Right lobe of liver (tissue), 6 donors: ENCODE measurements around the gene LRIT3. TPM values are rescaled to one million over a fixed set of nuclear protein-coding genes. Genes with fewer than 3 reads are reported as not detected.
A peak's percentile ranks its signal among the peaks of the same experiment; 100 is the strongest.
"Not testable (repeated sequence)": the region's sequence is repeated elsewhere in the genome, so short reads cannot be mapped to it uniquely, and the experiment has no call there.

Source experiments
- ATAC-seq, 4 donors: fragments of 200-7000 bp; cut with Tn5 transposase; one replicate each; pipeline ENCODE4 v1.9.1; 2020; ENCODE audit warnings: mild to moderate bottlenecking in 4 of 4, moderate library complexity in 4 of 4
- DNase-seq, 3 donors: peaks; one replicate each; pipeline ENCODE4 v3.0.0-alpha.2; 2020
- H3K27ac ChIP-seq, 3 donors: fragments of 200-600 bp; one replicate each; pipeline ENCODE4 v1.8.0; 2022
- H3K27me3 ChIP-seq, 2 donors: fragments of 200-600 bp; one replicate each; pipeline ENCODE4 v1.8.0; 2022
- H3K36me3 ChIP-seq, 4 donors: fragments of 200-600 bp; sonication (generic) in 1 of 4; one replicate each; pipeline versions ENCODE4 v1.5.1 to v1.8.0; 2017 to 2022; ENCODE audit warnings: control low read depth in 1 of 4
- H3K4me1 ChIP-seq, 4 donors: fragments of 200-600 bp; sonication (generic) in 1 of 4; one replicate each; pipeline versions ENCODE4 v1.5.1 to v1.8.0; 2017 to 2022; ENCODE audit warnings: control low read depth in 1 of 4
- H3K4me3 ChIP-seq, 3 donors: fragments of 200-600 bp; one replicate each; pipeline ENCODE4 v1.8.0; 2022
- H3K9me3 ChIP-seq, 4 donors: fragments of 200-600 bp; sonication (generic) in 1 of 4; one replicate each; pipeline versions ENCODE4 v1.5.1 to v1.8.0; 2017 to 2022; ENCODE audit warnings: control low read depth in 1 of 4
- POLR2A ChIP-seq: fragments of 450-650 bp; IDR thresholded peaks from one replicate; pipeline ENCODE4 v1.6.1; 2017; ENCODE audit warnings: antibody characterized with exemption, mild to moderate bottlenecking
- WGBS: methylation state at CpG from one replicate; pipeline ENCODE4 v1.1.6; 2018; ENCODE audit warnings: low coverage, low lambda C conversion rate; ENCODE audit not compliant: insufficient coverage; ENCODE audit errors: missing lambda C conversion rate; 5-methylcytosine and 5-hydroxymethylcytosine counted together
- intact Hi-C, 2 donors: fragments of 100-400 bp; cut with DNase I; formaldehyde crosslinking; loops; one replicate each; pipeline versions ENCODE4 v1.11.2 to v1.14.1; 2022
- total RNA-seq, 6 experiments: library from RNA; depleted of rRNA in 2 of 6; stranded (reverse); fragments of >200 nt in 2 of 6; fragmentation: NEBNext Ultra II Directional in 3 of 6; extraction: Animal tissue kit (Norgen Biotek cat#: 25700) in 3 of 6; gene quantifications; one replicate each; pipeline versions ENCODE4 v1.1.0 to v1.2.4, GENCODE V29; 2016 to 2023
- TF ChIP-seq, protein P1 (sequence below), 4 donors: fragments of 200-600 bp in 3 of 4; fragments of 450-650 bp in 1 of 4; IDR thresholded peaks; one replicate each; pipeline versions ENCODE4 v1.5.1 to v1.8.0; 2016 to 2022; ENCODE audit warnings: antibody characterized with exemption in 4 of 4, mild to moderate bottlenecking in 2 of 4
- donor health status: DM: no; HTN: yes; CAD: no.
- donor health status: DM: no; HTN: no; CAD: no.
- donor health status: DM: no; HTN: no; CAD: no.
- donor health status: DM: no; HTN: yes; CAD: no.
- donor health status: DM: no; HTN: yes; CAD: no.

Gene LRIT3
- total RNA-seq, 6 experiments from 2014 or later, result 0.05 to 0.25 (median 0.15) TPM

GRCh38 chr4:109872950-109873656, 25.2 kb downstream of the LRIT3 start:
- Histone ChIP-seq H3K27ac (no peak overlapping the region), H3K9me3 (no peaks in the 10 kb centered on the region), H3K36me3 (no peaks in the 10 kb centered on the region), H3K4me1 (peaks cover 0 to 7% (median 0%) of the 10 kb centered on the region in 4 donors), H3K4me3 (no peak overlapping the region), H3K27me3 (no peaks in the 10 kb centered on the region)
- intact Hi-C loops, result no loop called here
- DNase-seq (no peak), ATAC-seq (peak in 2 of 4 donors; percentile 39 to 50)
- WGBS, result 94% methylated on average over 1 of the region's 6 CpGs
- TF ChIP-seq, protein P1, sequence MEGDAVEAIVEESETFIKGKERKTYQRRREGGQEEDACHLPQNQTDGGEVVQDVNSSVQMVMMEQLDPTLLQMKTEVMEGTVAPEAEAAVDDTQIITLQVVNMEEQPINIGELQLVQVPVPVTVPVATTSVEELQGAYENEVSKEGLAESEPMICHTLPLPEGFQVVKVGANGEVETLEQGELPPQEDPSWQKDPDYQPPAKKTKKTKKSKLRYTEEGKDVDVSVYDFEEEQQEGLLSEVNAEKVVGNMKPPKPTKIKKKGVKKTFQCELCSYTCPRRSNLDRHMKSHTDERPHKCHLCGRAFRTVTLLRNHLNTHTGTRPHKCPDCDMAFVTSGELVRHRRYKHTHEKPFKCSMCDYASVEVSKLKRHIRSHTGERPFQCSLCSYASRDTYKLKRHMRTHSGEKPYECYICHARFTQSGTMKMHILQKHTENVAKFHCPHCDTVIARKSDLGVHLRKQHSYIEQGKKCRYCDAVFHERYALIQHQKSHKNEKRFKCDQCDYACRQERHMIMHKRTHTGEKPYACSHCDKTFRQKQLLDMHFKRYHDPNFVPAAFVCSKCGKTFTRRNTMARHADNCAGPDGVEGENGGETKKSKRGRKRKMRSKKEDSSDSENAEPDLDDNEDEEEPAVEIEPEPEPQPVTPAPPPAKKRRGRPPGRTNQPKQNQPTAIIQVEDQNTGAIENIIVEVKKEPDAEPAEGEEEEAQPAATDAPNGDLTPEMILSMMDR (IDR thresholded peaks at IDR 0.05), result no peak
- no peak for TF ChIP-seq POLR2A

- no peak for TF ChIP-seq POLR2A
- TF ChIP-seq, protein P1 (IDR thresholded peaks at IDR 0.05), result no peak
- DNase-seq (no peak), ATAC-seq (peak in 1 of 4 donors; percentile 29)
These were observed 26.0 kb downstream of the LRIT3 start for GRCh38 chr4:109873791-109874514.

GRCh38 chr4:109875106-109875505, 27.2 kb downstream of the LRIT3 start:
- TF ChIP-seq, protein P1 (IDR thresholded peaks at IDR 0.05), result no peak
- TF ChIP-seq POLR2A, result no peak
- DNase-seq, result no peak
- 83% methylated on average over 1 of the region's 1 CpG for WGBS
- no peaks in the 10 kb centered on the region for H3K36me3 ChIP-seq
- H3K4me3 ChIP-seq, result no peak overlapping the region
- intact Hi-C loops, result no loop called here
- no peak overlapping the region for H3K27ac ChIP-seq
- no peak for ATAC-seq
- H3K27me3 ChIP-seq, result no peaks in the 10 kb centered on the region
- H3K9me3 ChIP-seq, result no peaks in the 10 kb centered on the region
- H3K4me1 ChIP-seq, result peaks cover 0 to 7% (median 0%) of the 10 kb centered on the region in 4 donors

More at GRCh38 chr4:109873791-109874514, 26.0 kb downstream of the LRIT3 start:
- Histone ChIP-seq H3K4me1 (peaks cover 0 to 7% (median 0%) of the 10 kb centered on the region in 4 donors), H3K4me3 (no peak overlapping the region), H3K9me3 (no peaks in the 10 kb centered on the region), H3K27ac (no peak overlapping the region), H3K27me3 (no peaks in the 10 kb centered on the region), H3K36me3 (no peaks in the 10 kb centered on the region)
- WGBS, result 43% methylated on average over 8 of the region's 11 CpGs
- intact Hi-C loops, result no loop called here

DNA sequence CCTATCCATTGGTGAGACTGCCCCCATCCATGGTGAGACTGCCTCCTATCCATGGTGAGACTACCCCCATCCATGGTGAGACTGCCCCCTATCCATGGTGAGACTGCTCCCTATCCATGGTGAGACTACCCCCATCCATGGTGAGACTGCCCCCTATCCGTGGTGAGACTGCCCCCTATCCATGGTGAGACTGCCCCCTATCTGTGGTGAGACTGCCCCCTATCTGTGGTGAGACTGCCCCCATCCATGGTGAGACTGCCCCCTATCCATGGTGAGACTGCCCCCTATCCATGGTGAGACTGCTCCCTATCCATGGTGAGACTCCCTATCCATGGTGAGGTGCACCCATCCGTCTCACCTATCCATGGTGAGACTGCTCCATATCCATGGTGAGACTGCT, 27.6 kb downstream of the LRIT3 start:
- H3K36me3 ChIP-seq, H3K4me1 ChIP-seq, H3K4me3 ChIP-seq, DNase-seq, ATAC-seq, intact Hi-C loops, H3K27ac ChIP-seq, H3K9me3 ChIP-seq, H3K27me3 ChIP-seq: not testable (repeated sequence)
- WGBS, result 22% methylated on average over 1 of the region's 2 CpGs
